NCI-H446 (cell line): ENCODE measurements around the gene MAPK8IP2.
"Not testable (repeated sequence)": the region's sequence is repeated elsewhere in the genome, so short reads cannot be mapped to it uniquely, and the experiment has no call there.

Experiments used
- DNase-seq, 2 experiments: peaks; one replicate each; lab custom pipeline; 2025; lab: John Stamatoyannopoulos, UW

Gene MAPK8IP2

DNA sequence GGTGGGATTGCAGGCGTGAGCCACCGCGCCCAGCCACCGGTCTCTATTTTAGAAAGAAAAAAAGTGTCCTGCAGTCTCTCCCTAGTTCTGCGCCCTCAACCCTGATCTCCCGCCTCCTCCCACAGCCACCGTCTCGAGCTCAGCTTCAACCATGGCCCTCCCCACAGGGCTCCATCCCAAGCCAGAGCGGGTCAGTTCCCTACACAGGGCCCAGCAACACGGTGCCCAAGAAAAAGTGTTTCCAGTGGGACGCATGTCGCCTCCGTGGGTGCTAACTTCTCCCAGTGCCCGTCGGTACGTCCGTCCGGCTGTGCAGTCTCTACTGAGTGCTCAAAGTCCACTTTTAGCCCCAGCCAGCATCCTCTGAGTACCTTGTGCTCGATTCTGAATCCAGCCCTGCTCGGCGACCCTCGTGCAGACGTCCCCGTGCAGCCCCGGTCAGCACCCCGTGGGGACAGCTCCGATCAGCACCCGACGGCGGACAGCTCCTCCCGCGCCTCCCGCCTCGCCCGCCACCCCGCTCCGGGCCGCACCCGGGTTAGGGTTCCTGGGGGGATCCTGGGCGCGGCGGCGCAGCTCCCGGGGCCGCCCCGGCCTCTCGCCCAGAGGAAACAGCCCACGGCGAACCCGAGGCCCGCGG is 657 bp upstream of the MAPK8IP2 start:
- DNase-seq = no peak

- DNase-seq = no peak
Measured at GRCh38 chr22:50600967-50601668, 525 bp downstream of the MAPK8IP2 start.

- DNase-seq = no peak
Measured at GRCh38 chr22:50601669-50602337, 1.2 kb downstream of the MAPK8IP2 start.

- no peak for DNase-seq
Measured at GRCh38 chr22:50602338-50602700, 1.7 kb downstream of the MAPK8IP2 start.

DNA sequence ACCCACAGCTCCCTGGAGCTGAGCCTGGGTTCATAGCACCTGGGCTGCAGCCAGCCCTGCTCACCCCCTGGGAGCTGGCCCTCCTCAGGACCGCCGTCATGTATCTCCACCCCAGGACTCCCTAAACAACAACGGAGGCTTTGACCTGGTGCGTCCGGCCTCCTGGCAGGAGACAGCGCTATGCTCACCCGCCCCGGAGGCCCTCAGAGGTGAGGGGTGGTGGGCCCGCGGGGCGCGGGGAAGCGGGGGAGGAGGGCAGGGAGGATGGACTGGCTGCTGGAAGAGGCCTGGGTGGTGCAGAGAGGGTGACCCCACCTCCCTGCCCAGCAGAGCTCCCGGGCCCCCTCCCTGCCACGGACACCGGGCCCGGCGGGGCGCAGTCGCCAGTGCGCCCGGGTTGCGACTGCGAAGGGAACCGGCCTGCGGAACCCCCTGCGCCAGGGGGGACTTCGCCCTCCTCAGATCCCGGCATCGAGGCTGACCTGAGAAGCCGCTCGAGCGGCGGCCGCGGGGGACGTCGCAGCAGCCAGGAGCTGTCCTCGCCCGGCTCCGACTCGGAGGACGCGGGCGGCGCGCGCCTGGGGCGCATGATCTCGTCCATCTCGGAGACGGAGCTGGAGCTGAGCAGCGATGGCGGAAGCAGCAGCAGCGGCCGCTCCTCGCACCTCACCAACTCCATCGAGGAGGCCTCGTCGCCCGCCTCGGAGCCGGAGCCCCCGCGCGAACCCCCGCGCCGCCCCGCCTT is 3.1 kb downstream of the MAPK8IP2 start:
- no peak for DNase-seq

GRCh38 chr22:50604256-50605001 is 3.8 kb downstream of the MAPK8IP2 start:
- DNase-seq = no peak

DNA sequence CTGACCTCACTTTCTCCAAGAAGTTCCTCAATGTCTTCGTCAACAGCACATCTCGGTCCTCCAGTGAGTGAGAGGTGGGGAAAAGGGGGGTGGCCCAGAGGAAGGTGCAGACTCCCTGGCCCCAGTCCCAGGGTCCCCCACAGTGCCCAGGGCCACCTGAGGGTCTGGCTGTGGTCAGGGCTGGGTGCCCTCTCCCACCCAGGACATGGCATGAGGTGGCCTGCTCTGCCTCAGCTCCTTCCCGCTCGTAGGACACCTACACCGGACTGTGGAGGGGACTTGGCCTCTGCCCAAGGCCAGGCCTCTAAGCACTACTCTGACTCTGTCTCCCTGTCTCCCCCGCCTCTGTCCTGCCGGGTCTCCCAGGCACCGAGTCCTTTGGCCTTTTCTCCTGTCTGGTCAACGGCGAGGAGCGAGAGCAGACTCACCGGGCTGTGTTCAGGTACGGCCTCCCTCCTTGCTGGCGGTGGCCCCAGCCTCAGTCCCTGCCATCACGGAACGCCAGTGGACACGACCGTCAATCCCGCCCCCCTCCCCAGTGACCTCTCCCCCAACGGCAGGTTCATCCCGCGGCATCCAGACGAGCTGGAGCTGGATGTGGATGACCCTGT is 4.5 kb downstream of the MAPK8IP2 start:
- DNase-seq = no peak

DNA sequence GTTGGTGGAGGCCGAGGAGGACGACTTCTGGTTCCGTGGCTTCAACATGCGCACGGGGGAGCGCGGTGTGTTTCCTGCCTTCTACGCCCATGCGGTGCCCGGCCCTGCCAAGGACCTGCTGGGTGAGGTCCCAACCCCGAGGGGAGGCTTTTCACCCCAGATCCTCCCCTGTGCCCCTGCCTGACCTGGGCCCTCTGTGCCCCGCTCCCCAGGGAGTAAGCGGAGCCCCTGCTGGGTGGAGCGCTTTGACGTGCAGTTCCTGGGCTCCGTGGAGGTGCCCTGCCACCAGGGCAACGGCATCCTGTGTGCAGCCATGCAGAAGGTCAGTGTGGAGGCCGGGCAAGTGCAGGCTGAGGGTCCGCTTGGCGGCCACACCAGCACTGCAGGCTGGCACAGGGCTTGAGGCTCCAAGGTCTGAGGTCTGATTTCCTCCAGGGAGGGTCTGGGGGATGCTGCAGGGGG is 5.1 kb downstream of the MAPK8IP2 start:
- no peak for DNase-seq

- no peak for DNase-seq
Measured at GRCh38 chr22:50606165-50606945, 5.8 kb downstream of the MAPK8IP2 start.

- no peak for DNase-seq
Measured at GRCh38 chr22:50606946-50607658, 6.5 kb downstream of the MAPK8IP2 start.

GRCh38 chr22:50607659-50608020 is 7.0 kb downstream of the MAPK8IP2 start:
- no peak for DNase-seq

GRCh38 chr22:50608058-50608840 is 7.7 kb downstream of the MAPK8IP2 start:
- not testable (repeated sequence) for DNase-seq

- DNase-seq = no peak
Measured at GRCh38 chr22:50608996-50609395, 8.4 kb downstream of the MAPK8IP2 start.

DNA sequence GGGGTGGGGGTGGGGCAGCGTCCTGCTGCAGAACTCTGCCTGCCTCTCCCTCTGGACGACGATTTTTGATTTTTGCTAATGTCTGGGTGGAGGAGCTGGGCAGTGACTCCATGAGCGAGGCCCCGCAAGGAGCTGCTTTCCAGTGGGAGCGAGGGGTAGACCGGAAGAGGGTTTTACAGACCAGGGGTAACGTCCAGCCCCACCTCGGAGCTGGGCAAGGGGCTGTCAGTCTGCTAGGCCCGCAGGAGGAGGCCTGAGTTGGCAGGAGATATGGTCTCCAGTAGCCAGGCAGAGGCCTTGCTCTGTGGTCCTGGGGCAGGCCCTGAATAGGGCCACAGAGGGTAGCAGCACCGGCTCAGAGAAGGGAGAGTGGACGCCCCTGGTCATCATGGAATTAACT is 9.0 kb downstream of the MAPK8IP2 start:
- no peak for DNase-seq

DNA sequence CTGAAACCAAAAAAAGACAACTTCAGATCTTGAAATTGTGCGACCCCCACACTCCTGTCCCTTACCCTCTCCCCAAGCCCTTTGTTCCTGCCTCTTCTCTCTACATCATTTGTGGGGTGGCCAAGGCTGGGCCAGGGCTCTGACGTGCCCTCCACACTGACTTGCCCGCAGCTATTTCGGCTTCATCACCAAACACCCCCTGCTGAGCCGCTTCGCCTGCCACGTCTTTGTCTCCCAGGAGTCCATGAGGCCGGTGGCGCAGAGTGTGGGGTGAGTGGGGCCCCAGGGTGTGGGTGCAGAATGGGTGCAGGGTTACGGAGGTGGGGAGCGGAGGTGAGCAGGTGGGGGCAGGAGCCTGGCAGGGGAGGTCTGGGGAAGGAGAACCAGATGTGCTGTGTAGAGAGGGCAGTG is 9.5 kb downstream of the MAPK8IP2 start:
- no peak for DNase-seq

- DNase-seq = no peak
Measured at GRCh38 chr22:50610581-50610980, 10.0 kb downstream of the MAPK8IP2 start.

DNA sequence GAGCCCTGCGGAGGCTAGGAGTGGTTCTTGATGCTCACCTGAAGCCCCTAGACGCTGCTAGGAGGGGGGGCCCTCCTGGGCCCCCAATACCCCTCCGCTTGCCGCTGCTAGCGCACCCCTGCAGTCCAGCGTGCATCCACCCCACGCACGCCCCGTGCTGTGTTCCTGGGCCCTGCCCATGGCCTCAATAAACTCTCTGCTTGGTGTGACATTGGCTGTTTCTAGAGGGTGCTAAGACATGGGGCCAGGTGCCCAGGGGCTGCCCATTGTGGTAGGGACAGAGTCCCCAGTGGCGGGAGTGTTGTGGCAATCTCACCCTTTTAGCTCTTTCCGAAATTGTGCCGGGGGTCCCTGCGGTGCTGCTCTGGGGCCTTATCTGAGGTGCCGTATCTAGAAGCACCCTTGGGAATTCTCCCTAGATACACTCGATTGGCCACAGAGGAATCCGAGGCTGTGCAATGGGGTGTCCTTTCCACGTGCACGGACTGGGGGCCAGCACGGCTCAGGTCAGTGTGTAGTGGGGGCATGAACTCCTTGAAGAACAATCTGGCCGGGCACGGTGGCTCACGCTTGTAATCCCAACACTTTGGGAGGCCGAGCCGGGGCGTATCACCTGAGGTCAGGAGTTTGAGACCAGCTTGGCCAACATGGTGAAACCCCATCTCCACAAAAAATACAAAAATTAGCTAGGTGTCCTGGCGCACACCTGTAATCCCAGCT is 10.9 kb downstream of the MAPK8IP2 start:
- DNase-seq = no peak

DNA sequence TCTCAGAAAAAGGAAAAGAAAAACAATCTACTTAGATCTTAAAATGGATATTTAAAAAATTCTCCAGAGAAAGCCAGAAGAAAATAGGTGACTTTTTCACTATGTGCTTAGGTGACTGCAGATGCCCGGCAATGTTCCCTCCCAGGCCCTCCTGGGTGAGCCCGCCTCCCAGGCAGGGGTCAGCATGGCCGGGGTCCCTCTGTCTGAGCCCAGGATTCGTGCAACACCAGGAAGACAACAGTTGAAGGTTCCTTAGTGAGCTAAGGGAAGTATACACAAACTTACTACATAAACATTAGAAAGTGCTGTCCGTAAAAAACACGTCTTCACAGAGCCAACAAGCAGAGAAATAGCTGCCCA is 11.6 kb downstream of the MAPK8IP2 start:
- no peak for DNase-seq
